HG03060 (cell line): ENCODE results near the gene CCL16.
"Not testable (repeated sequence)": the region's sequence is repeated elsewhere in the genome, so short reads cannot be mapped to it uniquely, and the experiment has no call there.

ENCODE experiments used
- ATAC-seq: cut with Tn5 transposase; IDR thresholded peaks from one replicate; pipeline ENCODE4 v1.9.1; 2021; ENCODE audit warnings: low read depth, moderate number of reproducible peaks; ENCODE audit not compliant: unreplicated experiment

The CCL16 gene

GRCh38 chr17:35981246-35981645 is at the start of gene CCL16:
TSS of gene CCL16 (minus strand) at chr17:35981497. CDS start at chr17:35981420, 77 bp downstream.
- ATAC-seq = no peak

- no peak for ATAC-seq
Measured at GRCh38 chr17:36030956-36031355, 49.7 kb upstream of the CCL16 start.

- no peak for ATAC-seq
Measured at GRCh38 chr17:36027761-36028160, 46.5 kb upstream of the CCL16 start.

- no peak for ATAC-seq
Measured at GRCh38 chr17:36024106-36024869, 43.0 kb upstream of the CCL16 start.

- ATAC-seq = no peak
Measured at GRCh38 chr17:36019423-36019822, 38.1 kb upstream of the CCL16 start.

- no peak for ATAC-seq
Measured at GRCh38 chr17:36017799-36018198, 36.5 kb upstream of the CCL16 start, which contains the start of gene CCL23. TSS of gene CCL23 (minus strand) at chr17:36017972. CDS start at chr17:36017897, 75 bp downstream.

- ATAC-seq = no peak
Measured at GRCh38 chr17:36016555-36016954, 35.3 kb upstream of the CCL16 start.

GRCh38 chr17:36015895-36016294 is 34.6 kb upstream of the CCL16 start:
- not testable (repeated sequence) for ATAC-seq

- no peak for ATAC-seq
Measured at GRCh38 chr17:36014946-36015345, 33.6 kb upstream of the CCL16 start.

- ATAC-seq = no peak
Measured at GRCh38 chr17:36011201-36011600, 29.9 kb upstream of the CCL16 start.

GRCh38 chr17:36008998-36009665 is 27.8 kb upstream of the CCL16 start:
- ATAC-seq = no peak

- no peak for ATAC-seq
Measured at GRCh38 chr17:36004594-36005108, 23.4 kb upstream of the CCL16 start.

GRCh38 chr17:36002631-36003030 is 21.3 kb upstream of the CCL16 start:
- ATAC-seq = no peak

GRCh38 chr17:36001862-36002603 is 20.7 kb upstream of the CCL16 start:
- no peak for ATAC-seq

GRCh38 chr17:36001110-36001771 is 19.9 kb upstream of the CCL16 start, which contains the start of gene CCL15:
TSS of gene CCL15 (minus strand) at chr17:36001553. CDS start at chr17:36001492, 61 bp downstream.
- no peak for ATAC-seq

- ATAC-seq = no peak
Measured at GRCh38 chr17:36000732-36001109, 19.4 kb upstream of the CCL16 start.

GRCh38 chr17:35998756-35999155 is 17.5 kb upstream of the CCL16 start:
- ATAC-seq = no peak

GRCh38 chr17:35998018-35998545 is 16.8 kb upstream of the CCL16 start:
- no peak for ATAC-seq

GRCh38 chr17:35995346-35995745 is 14.0 kb upstream of the CCL16 start:
- ATAC-seq = not testable (repeated sequence)

GRCh38 chr17:35991075-35991474 is 9.8 kb upstream of the CCL16 start:
- no peak for ATAC-seq
